Type B pancreatic cell (in vitro differentiated cells): ENCODE results near the gene RPS6KA1. TPM values are rescaled to one million over a fixed set of nuclear protein-coding genes. Genes with fewer than 3 reads are reported as not detected.
A peak's percentile ranks its signal among the peaks of the same experiment; 100 is the strongest.

ENCODE experiments used
- DNase-seq: peaks from one replicate; pipeline ENCODE4 v3.0.0; 2021; ENCODE audit warnings: mixed read lengths; ENCODE audit not compliant: unreplicated experiment; ENCODE audit errors: extremely low spot score
- H3K27ac Mint-ChIP-seq: 2 replicates; pipeline ENCODE4 v1.8.0; 2021; ENCODE audit warnings: mild to moderate bottlenecking, mixed read lengths
- H3K27me3 Mint-ChIP-seq: 2 replicates; pipeline ENCODE4 v1.8.0; 2021; ENCODE audit warnings: mixed read lengths
- H3K36me3 Mint-ChIP-seq: 2 replicates; pipeline ENCODE4 v1.8.0; 2021; ENCODE audit warnings: mixed read lengths
- H3K4me1 Mint-ChIP-seq: one replicate; pipeline ENCODE4 v1.8.0; 2021; ENCODE audit warnings: mixed read lengths; ENCODE audit not compliant: unreplicated experiment
- H3K4me3 Mint-ChIP-seq: 2 replicates; pipeline ENCODE4 v1.8.0; 2021; ENCODE audit warnings: mild to moderate bottlenecking, mixed read lengths
- H3K9me3 Mint-ChIP-seq: 2 replicates; pipeline ENCODE4 v1.8.0; 2021; ENCODE audit warnings: mixed read lengths
- long read RNA-seq: library from polyadenylated mRNA; unstranded; transcript quantifications from one replicate; pipeline ENCODE4 v2.0.0, GENCODE V29; 2020
- total RNA-seq: library from RNA; stranded (reverse); gene quantifications from 2 replicates; pipeline ENCODE4 v1.2.1, GENCODE V29; 2021; ENCODE audit warnings: low replicate concordance
- TF ChIP-seq, protein P1 (sequence below): fragments of 200-600 bp; sonication (generic); conservative IDR thresholded peaks from 2 replicates; pipeline ENCODE4 v1.5.0; 2021; ENCODE audit warnings: antibody characterized with exemption, mild to moderate bottlenecking

Gene RPS6KA1
- total RNA-seq = 27.7 and 31.8 TPM in 2 replicates
- long read RNA-seq, partial matches to known transcripts = 19 of 20 reads
- long read RNA-seq, other reads (novel, unspliced or antisense) = 1 of 20 reads

- H3K4me3 Mint-ChIP-seq = peak within 1 kb of the TSS; percentile 93
- TF ChIP-seq, protein P1, sequence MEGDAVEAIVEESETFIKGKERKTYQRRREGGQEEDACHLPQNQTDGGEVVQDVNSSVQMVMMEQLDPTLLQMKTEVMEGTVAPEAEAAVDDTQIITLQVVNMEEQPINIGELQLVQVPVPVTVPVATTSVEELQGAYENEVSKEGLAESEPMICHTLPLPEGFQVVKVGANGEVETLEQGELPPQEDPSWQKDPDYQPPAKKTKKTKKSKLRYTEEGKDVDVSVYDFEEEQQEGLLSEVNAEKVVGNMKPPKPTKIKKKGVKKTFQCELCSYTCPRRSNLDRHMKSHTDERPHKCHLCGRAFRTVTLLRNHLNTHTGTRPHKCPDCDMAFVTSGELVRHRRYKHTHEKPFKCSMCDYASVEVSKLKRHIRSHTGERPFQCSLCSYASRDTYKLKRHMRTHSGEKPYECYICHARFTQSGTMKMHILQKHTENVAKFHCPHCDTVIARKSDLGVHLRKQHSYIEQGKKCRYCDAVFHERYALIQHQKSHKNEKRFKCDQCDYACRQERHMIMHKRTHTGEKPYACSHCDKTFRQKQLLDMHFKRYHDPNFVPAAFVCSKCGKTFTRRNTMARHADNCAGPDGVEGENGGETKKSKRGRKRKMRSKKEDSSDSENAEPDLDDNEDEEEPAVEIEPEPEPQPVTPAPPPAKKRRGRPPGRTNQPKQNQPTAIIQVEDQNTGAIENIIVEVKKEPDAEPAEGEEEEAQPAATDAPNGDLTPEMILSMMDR = no peak
- H3K4me1 Mint-ChIP-seq = peaks cover 8% of the 10 kb centered on the region
- H3K9me3 Mint-ChIP-seq = no peaks in the 10 kb centered on the region
- H3K27me3 Mint-ChIP-seq = peaks cover 5% of the 10 kb centered on the region
- peak within 1 kb of the TSS; percentile 83 for H3K27ac Mint-ChIP-seq
- no peaks in the 10 kb centered on the region for H3K36me3 Mint-ChIP-seq
- peak; percentile 80 for DNase-seq
Observed at GRCh38 chr1:26529655-26530409, at the start of gene RPS6KA1. Gene RPS6KA1, plus strand, starts transcription at chr1:26529761. Its CDS starts 160 bp downstream, at chr1:26529921.

- Mint-ChIP-seq H3K27me3 (no peaks in the 10 kb centered on the region), H3K9me3 (no peaks in the 10 kb centered on the region), H3K36me3 (peaks cover 5% of the 10 kb centered on the region), H3K4me1 (peaks cover 4% of the 10 kb centered on the region), H3K4me3 (no peak overlapping the region), H3K27ac (peak overlapping the region; percentile 54)
- TF ChIP-seq, protein P1 = no peak
- no peak for DNase-seq
Observed at GRCh38 chr1:26482921-26483320, 46.6 kb upstream of the RPS6KA1 start.

- Mint-ChIP-seq H3K4me1 (peaks cover 4% of the 10 kb centered on the region), H3K9me3 (no peaks in the 10 kb centered on the region), H3K36me3 (peaks cover under 1% of the 10 kb centered on the region), H3K27me3 (no peaks in the 10 kb centered on the region), H3K27ac (peak overlapping the region; percentile 7), H3K4me3 (no peak overlapping the region)
- TF ChIP-seq, protein P1 = no peak
- DNase-seq = no peak
Observed at GRCh38 chr1:26483980-26484379, 45.6 kb upstream of the RPS6KA1 start.

GRCh38 chr1:26490155-26490554 is 39.4 kb upstream of the RPS6KA1 start:
- no peak overlapping the region for H3K27ac Mint-ChIP-seq
- no peaks in the 10 kb centered on the region for H3K9me3 Mint-ChIP-seq
- H3K4me1 Mint-ChIP-seq = no peaks in the 10 kb centered on the region
- H3K27me3 Mint-ChIP-seq = no peaks in the 10 kb centered on the region
- no peaks in the 10 kb centered on the region for H3K36me3 Mint-ChIP-seq
- no peak overlapping the region for H3K4me3 Mint-ChIP-seq
- DNase-seq = no peak
- TF ChIP-seq, protein P1 = no peak

GRCh38 chr1:26493267-26493666 is 36.3 kb upstream of the RPS6KA1 start:
- H3K27ac Mint-ChIP-seq = no peak overlapping the region
- H3K4me3 Mint-ChIP-seq = no peak overlapping the region
- no peaks in the 10 kb centered on the region for H3K27me3 Mint-ChIP-seq
- H3K9me3 Mint-ChIP-seq = no peaks in the 10 kb centered on the region
- no peaks in the 10 kb centered on the region for H3K36me3 Mint-ChIP-seq
- TF ChIP-seq, protein P1 = no peak
- peaks cover 3% of the 10 kb centered on the region for H3K4me1 Mint-ChIP-seq
- DNase-seq = no peak
